ENCODE results near the gene HHAT. TPM values are rescaled to one million over a fixed set of nuclear protein-coding genes. Genes with fewer than 3 reads are reported as not detected.

HHAT gene
- total RNA-seq, 1 donor from 2014 or later: 11.8 TPM

DNA sequence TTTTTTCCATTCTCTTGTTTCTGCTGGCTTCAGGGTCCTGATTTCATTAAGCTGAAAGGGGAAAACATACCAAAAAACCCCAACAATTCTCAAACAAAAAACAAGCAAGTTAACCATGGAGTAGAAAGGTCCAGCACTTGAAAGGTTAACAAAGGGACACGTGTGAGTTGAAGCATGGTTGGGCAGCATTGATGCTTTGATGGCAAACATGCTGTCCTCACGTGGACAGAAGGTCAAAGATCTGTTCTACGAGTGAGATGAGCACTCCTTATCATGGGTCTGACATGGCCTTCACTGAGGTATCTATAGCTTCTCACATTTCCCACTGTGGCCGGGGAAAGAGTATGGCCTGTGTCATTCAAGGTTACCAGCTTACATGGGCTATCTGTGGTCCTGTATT, 394.9 kb downstream of the HHAT start:
- intact Hi-C loops (cut with DNase I): no loop called here
- H3K9me3 ChIP-seq: no peaks in the 10 kb centered on the region

DNA sequence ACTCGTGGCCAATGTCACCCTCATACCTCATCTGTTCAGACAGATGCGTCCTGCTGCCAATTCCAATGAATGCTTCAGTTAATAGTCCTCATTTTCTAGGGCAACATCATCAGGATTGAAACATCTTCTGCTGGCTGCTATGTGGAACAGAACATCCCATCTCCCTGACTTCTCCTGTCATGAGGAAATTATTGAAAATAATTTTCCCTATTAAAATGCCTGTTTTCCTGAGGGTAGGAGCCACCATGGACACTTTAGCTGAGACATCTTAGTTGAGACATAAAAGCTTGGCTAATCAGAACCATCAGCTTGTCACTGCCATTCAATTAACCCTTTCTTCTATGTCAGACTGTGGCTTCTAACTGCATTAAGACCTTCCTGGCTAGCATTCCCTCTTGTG, 396.1 kb downstream of the HHAT start:
- no peak for DNase-seq (ENCODE audit: extremely low spot score in 2 of 2)
- Histone ChIP-seq H3K4me1 (no peaks in the 10 kb centered on the region), H3K9me3 (no peaks in the 10 kb centered on the region), H3K4me3 (no peak overlapping the region), H3K36me3 (no peaks in the 10 kb centered on the region), H3K27ac (no peak overlapping the region), H3K27me3 (no peaks in the 10 kb centered on the region)
- TF ChIP-seq POLR2A (IDR thresholded peaks at IDR 0.05): no peak
- TF ChIP-seq POLR2AphosphoS5 (IDR thresholded peaks at IDR 0.05; ENCODE audit: insufficient read depth in 1 of 2, low read depth in 1 of 2): no peak
- TF ChIP-seq, protein P1, sequence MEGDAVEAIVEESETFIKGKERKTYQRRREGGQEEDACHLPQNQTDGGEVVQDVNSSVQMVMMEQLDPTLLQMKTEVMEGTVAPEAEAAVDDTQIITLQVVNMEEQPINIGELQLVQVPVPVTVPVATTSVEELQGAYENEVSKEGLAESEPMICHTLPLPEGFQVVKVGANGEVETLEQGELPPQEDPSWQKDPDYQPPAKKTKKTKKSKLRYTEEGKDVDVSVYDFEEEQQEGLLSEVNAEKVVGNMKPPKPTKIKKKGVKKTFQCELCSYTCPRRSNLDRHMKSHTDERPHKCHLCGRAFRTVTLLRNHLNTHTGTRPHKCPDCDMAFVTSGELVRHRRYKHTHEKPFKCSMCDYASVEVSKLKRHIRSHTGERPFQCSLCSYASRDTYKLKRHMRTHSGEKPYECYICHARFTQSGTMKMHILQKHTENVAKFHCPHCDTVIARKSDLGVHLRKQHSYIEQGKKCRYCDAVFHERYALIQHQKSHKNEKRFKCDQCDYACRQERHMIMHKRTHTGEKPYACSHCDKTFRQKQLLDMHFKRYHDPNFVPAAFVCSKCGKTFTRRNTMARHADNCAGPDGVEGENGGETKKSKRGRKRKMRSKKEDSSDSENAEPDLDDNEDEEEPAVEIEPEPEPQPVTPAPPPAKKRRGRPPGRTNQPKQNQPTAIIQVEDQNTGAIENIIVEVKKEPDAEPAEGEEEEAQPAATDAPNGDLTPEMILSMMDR (IDR thresholded peaks at IDR 0.05): no peak
- intact Hi-C loops (cut with DNase I): no loop called here

More for the DNA sequence above, 394.9 kb downstream of the HHAT start:
- no peak for DNase-seq (ENCODE audit: extremely low spot score in 2 of 2)
- Histone ChIP-seq H3K36me3 (no peaks in the 10 kb centered on the region), H3K27ac (no peak overlapping the region), H3K4me1 (no peaks in the 10 kb centered on the region), H3K27me3 (no peaks in the 10 kb centered on the region), H3K4me3 (no peak overlapping the region)
- TF ChIP-seq POLR2AphosphoS5 (IDR thresholded peaks at IDR 0.05; ENCODE audit: insufficient read depth in 1 of 2, low read depth in 1 of 2) (no peak), POLR2A (IDR thresholded peaks at IDR 0.05) (no peak)
- TF ChIP-seq, protein P1 (IDR thresholded peaks at IDR 0.05): no peak

Small RNA genes lying within 50 kb of the gene (small RNA-seq; reads per million reads assigned to genes)
- not detected for gene RNU5A-8P

Other genes starting within 250 kb of the HHAT start
- gene SERTAD4, start 96.1 kb upstream of the HHAT start, total RNA-seq: 2.7 TPM

Measured in vagina (tissue), 2 donors.